Thyroid gland (tissue), 4 donors: Measurements from ENCODE around the gene YTHDF2. TPM values are rescaled to one million over a fixed set of nuclear protein-coding genes. Genes with fewer than 3 reads are reported as not detected.

Experiments
- DNase-seq, 2 donors: peaks; one replicate each; pipeline ENCODE4 v3.0.0-alpha.2; 2019
- H3K27ac ChIP-seq, 3 donors: fragments of 200-600 bp; sonication (generic); 1 replicate in 2 of 3; 2 replicates in 1 of 3; pipeline ENCODE4 v1.5.1; 2016 to 2019; ENCODE audit warnings: mild to moderate bottlenecking in 1 of 3, moderate library complexity in 1 of 3
- H3K27me3 ChIP-seq: fragments of 200-600 bp; sonication (generic); one replicate; pipeline ENCODE4 v1.5.1; 2019
- H3K36me3 ChIP-seq, 2 donors: fragments of 200-600 bp; sonication (generic); one replicate each; pipeline ENCODE4 v1.5.1; 2016 to 2019
- H3K4me1 ChIP-seq, 2 donors: fragments of 200-600 bp; sonication (generic); one replicate each; pipeline ENCODE4 v1.5.1; 2017 to 2019
- H3K4me3 ChIP-seq, 3 donors: fragments of 200-600 bp; sonication (generic); replicated peaks in 1 of 3; 1 replicate in 2 of 3; 2 replicates in 1 of 3; pipeline ENCODE4 v1.5.1; 2016; ENCODE audit warnings: mild to moderate bottlenecking in 1 of 3
- H3K9me3 ChIP-seq: fragments of 200-600 bp; sonication (generic); one replicate; pipeline ENCODE4 v1.5.1; 2017
- CTCF ChIP-seq, 6 experiments: fragments of 200-600 bp in 3 of 6; fragments of 450-650 bp in 3 of 6; sonication (generic) in 3 of 6; IDR thresholded peaks; one replicate each; pipeline ENCODE4 v1.5.1; 2016 to 2019; ENCODE audit warnings: antibody characterized with exemption in 6 of 6, mild to moderate bottlenecking in 2 of 6, inconsistent platforms in 1 of 6, moderate library complexity in 1 of 6
- POLR2A ChIP-seq, 2 donors: fragments of 450-650 bp; IDR thresholded peaks; one replicate each; pipeline ENCODE4 v1.6.1; 2017; ENCODE audit warnings: antibody characterized with exemption in 2 of 2, mild to moderate bottlenecking in 2 of 2, moderate library complexity in 1 of 2
- WGBS, 2 donors: methylation state at CpG; one replicate each; pipeline ENCODE4 v1.1.5; 2017; 5-methylcytosine and 5-hydroxymethylcytosine counted together
- intact Hi-C: fragments of 100-400 bp; cut with DNase I; formaldehyde crosslinking; loops from one replicate; pipeline ENCODE4 v1.15.1; 2023
- total RNA-seq, 4 donors: library from RNA; depleted of rRNA; stranded (reverse); fragments of >200 nt; gene quantifications; one replicate each; pipeline ENCODE4 v1.2.3, GENCODE V29; 2016

The YTHDF2 gene
- total RNA-seq, 4 donors from 2014 or later, result 53.1 to 74.4 (median 62.2) TPM

GRCh38 chr1:28775121-28775942, 38.6 kb downstream of the YTHDF2 start:
- peak; percentile 82 to 85 for DNase-seq
- no peaks in the 10 kb centered on the region for H3K27me3 ChIP-seq
- TF ChIP-seq CTCF (IDR thresholded peaks at IDR 0.05) (no peak), POLR2A (IDR thresholded peaks at IDR 0.05) (peak in 1 of 2 donors; percentile 79)
- H3K4me1 ChIP-seq, result peaks cover 4 to 14% of the 10 kb centered on the region in 2 donors
- 7 to 15% methylated on average over 20 to 37 of the region's 39 CpGs for WGBS, 2 donors
- peak overlapping the region; percentile 5 to 31 (median 18) for H3K4me3 ChIP-seq
- peak overlapping the region; percentile 36 to 52 (median 42) for H3K27ac ChIP-seq
- H3K36me3 ChIP-seq, result no peaks in the 10 kb centered on the region
- intact Hi-C loops, result loop anchor here (10.0 kb wide), 1 partner anchor 259 kb away; no protein-coding TSS in a partner anchor
- H3K9me3 ChIP-seq, result no peaks in the 10 kb centered on the region

GRCh38 chr1:28776341-28776740, 39.6 kb downstream of the YTHDF2 start:
- H3K27me3 ChIP-seq, result no peaks in the 10 kb centered on the region
- no peaks in the 10 kb centered on the region for H3K36me3 ChIP-seq
- no peak overlapping the region for H3K4me3 ChIP-seq
- intact Hi-C loops, result loop anchor here (10.0 kb wide), 1 partner anchor 258 kb away; no protein-coding TSS in a partner anchor
- no peaks in the 10 kb centered on the region for H3K9me3 ChIP-seq
- 97% methylated on average over 15 to 17 of the region's 17 CpGs for WGBS, 2 donors
- H3K4me1 ChIP-seq, result peaks cover 4 to 14% of the 10 kb centered on the region in 2 donors
- no peak overlapping the region for H3K27ac ChIP-seq
- DNase-seq, result no peak
- no peak for TF ChIP-seq POLR2A (IDR thresholded peaks at IDR 0.05)
- TF ChIP-seq CTCF (IDR thresholded peaks at IDR 0.05), result no peak

GRCh38 chr1:28778021-28778420, 41.3 kb downstream of the YTHDF2 start:
- WGBS, 2 donors, result 88 to 97% methylated on average over 2 of the region's 2 CpGs
- intact Hi-C loops, result loop anchor here (10.0 kb wide), 1 partner anchor 257 kb away; no protein-coding TSS in a partner anchor

GRCh38 chr1:28779751-28780408, 43.1 kb downstream of the YTHDF2 start:
- Histone ChIP-seq H3K4me3 (no peak overlapping the region), H3K36me3 (no peaks in the 10 kb centered on the region), H3K4me1 (peaks cover 2 to 4% of the 10 kb centered on the region in 2 donors), H3K27ac (no peak overlapping the region), H3K27me3 (no peaks in the 10 kb centered on the region), H3K9me3 (no peaks in the 10 kb centered on the region)
- DNase-seq, result no peak
- 91 to 92% methylated on average over 6 of the region's 6 CpGs for WGBS, 2 donors
- intact Hi-C loops, result loop anchor here (10.0 kb wide), 2 partner anchors 255 to 425 kb away; no protein-coding TSS in a partner anchor
- no peak for TF ChIP-seq CTCF (IDR thresholded peaks at IDR 0.05)
- TF ChIP-seq POLR2A (IDR thresholded peaks at IDR 0.05), result no peak

More at GRCh38 chr1:28778021-28778420, 41.3 kb downstream of the YTHDF2 start:
- no peak for DNase-seq
- H3K9me3 ChIP-seq, result no peaks in the 10 kb centered on the region
- H3K4me1 ChIP-seq, result peaks cover 4 to 14% of the 10 kb centered on the region in 2 donors
- no peak overlapping the region for H3K4me3 ChIP-seq
- TF ChIP-seq POLR2A (IDR thresholded peaks at IDR 0.05) (no peak), CTCF (IDR thresholded peaks at IDR 0.05) (no peak)
- no peaks in the 10 kb centered on the region for H3K36me3 ChIP-seq
- H3K27ac ChIP-seq, result no peak overlapping the region
- no peaks in the 10 kb centered on the region for H3K27me3 ChIP-seq
